ENCODE data around the gene NNMT.

NNMT gene

DNA sequence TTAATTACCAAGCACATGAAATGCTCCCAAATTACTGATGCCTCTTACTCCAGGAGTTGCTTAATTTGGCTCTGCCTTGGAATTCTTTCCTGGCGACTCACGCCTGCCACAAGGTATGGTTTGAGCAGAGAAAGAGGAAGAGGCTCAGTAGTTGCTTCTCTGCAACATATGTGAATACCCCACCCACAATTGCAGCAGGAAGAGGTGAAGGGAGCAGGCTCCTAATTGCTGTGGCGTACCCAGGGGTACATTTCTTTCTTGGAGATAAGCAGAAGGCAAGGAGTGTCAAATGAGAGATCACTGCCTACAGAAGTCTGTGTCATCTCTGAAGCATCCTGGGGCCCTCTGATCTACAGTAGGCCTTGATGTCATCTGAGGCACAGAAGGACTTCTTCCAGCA, 10.6 kb upstream of the NNMT start:
- no peak for DNase-seq

GRCh38 chr11:114286229-114286628, 10.0 kb upstream of the NNMT start:
- DNase-seq, result no peak

DNA sequence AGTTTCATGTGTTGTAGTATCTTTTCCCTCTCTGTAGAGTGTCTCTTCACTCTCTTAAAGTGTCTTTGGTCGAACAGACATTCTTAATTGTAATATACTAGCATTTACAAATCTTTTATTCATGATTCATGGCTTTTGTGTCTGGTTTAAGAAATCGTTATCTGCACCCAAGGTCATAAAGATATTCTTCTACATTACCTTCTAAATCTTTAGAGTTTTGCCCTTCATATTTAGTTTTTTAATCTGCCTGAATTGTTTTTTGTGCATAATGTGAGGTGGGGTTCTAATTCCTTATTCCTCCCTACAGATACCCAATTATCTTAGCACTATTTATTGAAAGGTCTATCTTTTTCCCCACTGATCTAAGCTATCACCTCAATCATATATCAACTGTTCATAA, 9.0 kb upstream of the NNMT start:
- DNase-seq, result no peak

- DNase-seq, result no peak
Measured at GRCh38 chr11:114288136-114288535, 8.1 kb upstream of the NNMT start.

GRCh38 chr11:114289779-114290178, 6.4 kb upstream of the NNMT start:
- DNase-seq, result no peak

GRCh38 chr11:114290503-114291235, 5.5 kb upstream of the NNMT start:
- no peak for DNase-seq

GRCh38 chr11:114291381-114291780, 4.8 kb upstream of the NNMT start:
- no peak for DNase-seq

- no peak for DNase-seq
Measured at GRCh38 chr11:114291842-114292680, 4.1 kb upstream of the NNMT start.

- DNase-seq, result no peak
Measured at GRCh38 chr11:114293201-114293711, 2.9 kb upstream of the NNMT start.

- DNase-seq, result no peak
Measured at GRCh38 chr11:114296605-114297372, 590 bp downstream of the NNMT start.

DNA sequence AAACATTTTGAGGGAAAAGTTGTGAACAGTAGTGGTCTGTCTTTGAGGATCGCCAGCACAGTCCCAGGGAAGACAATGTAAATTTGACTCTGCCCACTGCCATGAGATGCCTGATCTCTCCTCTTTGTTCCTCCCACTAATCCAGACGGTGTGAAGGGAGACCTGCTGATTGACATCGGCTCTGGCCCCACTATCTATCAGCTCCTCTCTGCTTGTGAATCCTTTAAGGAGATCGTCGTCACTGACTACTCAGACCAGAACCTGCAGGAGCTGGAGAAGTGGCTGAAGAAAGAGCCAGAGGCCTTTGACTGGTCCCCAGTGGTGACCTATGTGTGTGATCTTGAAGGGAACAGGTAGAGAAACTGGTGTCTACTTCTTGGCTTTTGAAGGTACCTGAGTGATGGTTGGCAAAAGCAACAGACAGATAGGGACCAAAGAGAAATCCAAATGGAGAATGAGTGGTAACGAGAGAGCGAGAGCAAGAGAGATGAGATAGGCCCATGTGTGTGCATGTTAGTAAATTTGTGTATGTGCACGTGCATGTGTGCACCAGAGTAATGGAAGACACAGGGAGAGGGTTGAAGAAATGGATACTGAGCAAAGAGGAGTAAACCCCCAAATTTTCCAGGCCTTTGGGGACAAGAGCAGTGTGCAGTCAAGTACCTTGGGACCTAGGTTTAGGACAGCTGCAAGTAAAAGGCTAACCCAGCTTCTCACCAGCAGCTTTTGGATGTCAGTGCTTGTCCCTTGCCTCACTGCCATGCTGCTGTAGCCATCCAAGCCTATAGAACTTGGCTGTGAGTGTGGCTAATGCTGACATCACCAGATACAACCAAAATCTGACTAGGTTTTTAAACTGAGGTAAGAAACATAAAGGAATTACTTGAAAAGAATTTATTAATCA, 1.9 kb downstream of the NNMT start:
- DNase-seq, result no peak

DNA sequence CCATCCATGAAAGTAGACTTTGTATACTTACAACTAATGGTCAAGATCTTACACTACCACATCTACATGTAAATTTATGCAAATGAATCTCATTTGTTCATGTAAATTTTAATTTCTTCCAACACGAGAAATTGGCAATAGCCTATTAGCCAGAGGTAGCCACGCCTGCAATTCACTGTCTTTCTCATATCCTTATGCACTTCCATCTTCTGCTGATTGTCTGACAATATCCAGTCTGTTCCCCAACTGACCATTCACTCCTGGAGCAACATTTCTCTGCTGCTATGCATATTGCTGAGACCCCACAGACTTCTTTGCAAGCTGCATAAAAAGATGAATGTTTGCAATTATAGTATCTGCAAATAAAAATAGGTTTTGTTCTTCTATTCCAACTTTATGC, 2.5 kb downstream of the NNMT start:
- DNase-seq, result no peak

DNA sequence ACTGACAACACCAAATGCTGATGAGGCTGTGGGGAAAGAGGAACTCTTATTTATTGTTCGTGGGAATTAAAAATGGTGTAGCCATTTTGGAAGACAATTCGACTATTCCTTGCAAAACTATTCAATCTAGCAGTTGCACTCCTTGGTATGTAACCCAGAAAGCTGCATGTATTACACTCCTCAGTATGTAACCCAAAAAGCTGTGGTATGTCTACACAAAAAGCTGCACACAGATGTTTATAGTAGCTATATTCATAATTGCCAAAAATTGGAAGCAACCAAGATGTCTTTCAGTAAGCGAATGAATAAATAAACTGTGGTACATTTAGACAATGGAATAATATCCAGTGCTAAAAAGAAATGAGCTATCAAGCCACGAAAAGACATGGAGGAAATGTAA, 4.9 kb downstream of the NNMT start:
- DNase-seq, result no peak

DNA sequence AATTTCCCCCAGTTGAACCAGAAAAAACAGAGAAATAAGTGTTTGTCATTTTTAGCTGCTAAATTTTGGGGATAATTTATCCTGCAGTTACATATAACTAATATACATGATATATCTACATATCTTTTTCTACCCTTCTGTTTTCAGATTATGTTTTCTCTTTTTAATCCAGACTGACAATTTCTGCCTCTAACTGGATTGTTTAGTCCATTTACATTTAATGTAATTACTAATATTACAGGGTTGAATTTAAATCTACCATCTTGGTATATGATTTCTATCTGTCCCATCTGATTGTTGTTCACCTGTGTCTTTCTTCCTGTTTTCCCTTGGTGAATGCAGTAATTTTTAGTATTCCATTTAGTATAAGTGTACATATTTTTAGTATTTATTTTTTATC, 5.7 kb downstream of the NNMT start:
- DNase-seq, result no peak

- no peak for DNase-seq
Measured at GRCh38 chr11:114302663-114303062, 6.5 kb downstream of the NNMT start.

- DNase-seq, result no peak
Measured at GRCh38 chr11:114304065-114304464, 7.9 kb downstream of the NNMT start.

- no peak for DNase-seq
Measured at GRCh38 chr11:114304969-114305368, 8.8 kb downstream of the NNMT start.

- DNase-seq, result no peak
Measured at GRCh38 chr11:114307524-114308203, 11.5 kb downstream of the NNMT start.

DNA sequence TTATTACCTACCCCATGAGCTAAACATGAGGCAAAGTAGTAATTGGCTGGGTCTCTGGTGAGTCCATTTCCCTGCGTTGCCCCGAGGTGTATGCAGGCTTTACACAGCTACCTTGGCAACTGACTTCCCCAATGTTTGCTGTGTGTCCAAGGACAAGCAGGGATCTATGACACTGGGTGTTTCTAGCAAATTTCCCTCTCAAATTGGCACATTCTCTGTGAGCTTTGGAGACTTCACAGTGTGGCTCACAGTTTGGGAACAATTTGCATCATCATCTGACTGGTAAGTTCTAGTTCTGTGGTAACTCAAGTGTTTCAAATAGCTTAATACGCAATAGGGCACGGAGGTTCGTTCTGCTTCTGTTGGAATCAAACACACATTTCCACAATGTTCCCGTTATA, 12.5 kb downstream of the NNMT start:
- DNase-seq, result no peak

GRCh38 chr11:114309517-114309916, 13.3 kb downstream of the NNMT start:
- no peak for DNase-seq

- no peak for DNase-seq
Measured at GRCh38 chr11:114310095-114310494, 13.9 kb downstream of the NNMT start.

- DNase-seq, result no peak
Measured at GRCh38 chr11:114311946-114312345, 15.7 kb downstream of the NNMT start.
